Neural cell (in vitro differentiated cells): Measurements from ENCODE around the gene EHD4.

Experiments used
- CTCF ChIP-seq: fragments of 450-650 bp; IDR thresholded peaks from 2 replicates; pipeline ENCODE4 v1.5.1; 2014; ENCODE audit warnings: antibody characterized with exemption, mild to moderate bottlenecking, moderate library complexity; ENCODE audit not compliant: poor library complexity, severe bottlenecking
- EP300 ChIP-seq: fragments of 450-650 bp; conservative IDR thresholded peaks from 2 replicates; pipeline ENCODE4 v1.6.1; 2014; ENCODE audit warnings: antibody characterized with exemption, mild to moderate bottlenecking, moderate library complexity; ENCODE audit not compliant: poor library complexity, severe bottlenecking
- EZH2 ChIP-seq: fragments of 200-600, 300-800 bp; shearing (Covaris generic), sonication (generic); IDR thresholded peaks from 2 replicates; pipeline ENCODE4 v1.6.1; 2014; ENCODE audit warnings: antibody characterized with exemption, low read length, borderline replicate concordance, mild to moderate bottlenecking; ENCODE audit not compliant: insufficient read depth, poor library complexity, severe bottlenecking
- POLR2AphosphoS5 ChIP-seq: IDR thresholded peaks from 2 replicates; pipeline ENCODE4 v1.6.1; 2012
- RAD21 ChIP-seq: fragments of 450-650 bp; conservative IDR thresholded peaks from 2 replicates; pipeline ENCODE4 v1.6.1; 2014; ENCODE audit warnings: antibody characterized with exemption, mild to moderate bottlenecking, moderate library complexity
- REST ChIP-seq: IDR thresholded peaks from 2 replicates; pipeline ENCODE4 v1.6.1; 2012; ENCODE audit warnings: borderline replicate concordance
- SMC3 ChIP-seq: fragments of 450-650 bp; conservative IDR thresholded peaks from 2 replicates; pipeline ENCODE4 v1.6.1; 2014; ENCODE audit warnings: antibody characterized with exemption, mild to moderate bottlenecking, moderate library complexity; ENCODE audit not compliant: poor library complexity
- TAF1 ChIP-seq: IDR thresholded peaks from 2 replicates; pipeline ENCODE4 v1.6.1; 2012; ENCODE audit warnings: low read depth

- TF ChIP-seq RAD21: no peak
- no peak for TF ChIP-seq CTCF
- no peak for TF ChIP-seq EZH2
- no peak for TF ChIP-seq EP300
- TF ChIP-seq REST: no peak
- TF ChIP-seq POLR2AphosphoS5: no peak
- no peak for TF ChIP-seq SMC3
- no peak for TF ChIP-seq TAF1
Measured at GRCh38 chr15:41885321-41885720, 87.0 kb downstream of the EHD4 start.
